CD14-positive monocyte (primary cell): Measurements from ENCODE around the gene TBC1D22A. TPM values are rescaled to one million over a fixed set of nuclear protein-coding genes. Genes with fewer than 3 reads are reported as not detected.
A peak's percentile ranks its signal among the peaks of the same experiment; 100 is the strongest.

Experiments used
- DNase-seq, 3 donors: peaks; one replicate each; pipeline ENCODE4 v3.0.0-alpha.2; 2011 to 2022
- H2AFZ ChIP-seq: 2 replicates; pipeline ENCODE4 v1.6.0; 2012; ENCODE audit warnings: mild to moderate bottlenecking, low read depth, low read length, inconsistent platforms; ENCODE audit not compliant: insufficient read depth, poor library complexity, severe bottlenecking
- H3K27ac ChIP-seq, 2 donors: 1 replicate in 1 of 2; 2 replicates in 1 of 2; pipeline ENCODE4 v1.5.1; 2012 to 2013; ENCODE audit warnings: low read length in 2 of 2, control low read depth in 1 of 2, inconsistent platforms in 1 of 2, low read depth in 1 of 2, mild to moderate bottlenecking in 1 of 2
- H3K27me3 ChIP-seq, 2 donors: one replicate each; pipeline versions ENCODE4 v1.6.0 to v1.6.1; 2011 to 2013; ENCODE audit warnings: low read length in 2 of 2; ENCODE audit not compliant: control insufficient read depth in 2 of 2, insufficient read depth in 2 of 2
- H3K36me3 ChIP-seq, 2 donors: replicated peaks in 1 of 2; 1 replicate in 1 of 2; 2 replicates in 1 of 2; pipeline versions ENCODE4 v1.5.1 to v1.6.1; 2012 to 2013; ENCODE audit warnings: low read length in 2 of 2, control low read depth in 1 of 2, inconsistent platforms in 1 of 2, mild to moderate bottlenecking in 1 of 2; ENCODE audit not compliant: insufficient read depth in 2 of 2, control insufficient read depth in 1 of 2
- H3K4me1 ChIP-seq, 2 donors: 1 replicate in 1 of 2; 2 replicates in 1 of 2; pipeline versions ENCODE4 v1.5.1 to v1.6.1; 2012 to 2013; ENCODE audit warnings: low read length in 2 of 2, control low read depth in 1 of 2, inconsistent platforms in 1 of 2, mild to moderate bottlenecking in 1 of 2, moderate library complexity in 1 of 2; ENCODE audit not compliant: insufficient read depth in 2 of 2, control insufficient read depth in 1 of 2
- H3K4me2 ChIP-seq: replicated peaks from 2 replicates; pipeline ENCODE3; 2012; ENCODE audit warnings: low read length, moderate library complexity, mild to moderate bottlenecking; ENCODE audit not compliant: poor library complexity, severe bottlenecking; ENCODE audit errors: extremely low read depth
- H3K4me3 ChIP-seq, 3 experiments: fragments of 200-600 bp in 1 of 3; sonication (generic) in 1 of 3; replicated peaks in 1 of 3; 1 replicate in 2 of 3; 2 replicates in 1 of 3; pipeline ENCODE4 v1.5.1; 2011 to 2013; ENCODE audit warnings: low read length in 3 of 3, mild to moderate bottlenecking in 3 of 3, control low read depth in 2 of 3, low read depth in 2 of 3, inconsistent platforms in 1 of 3, moderate library complexity in 1 of 3
- H3K79me2 ChIP-seq: 2 replicates; pipeline ENCODE4 v1.6.0; 2012; ENCODE audit warnings: mild to moderate bottlenecking, control low read depth, inconsistent platforms, low read length, moderate library complexity; ENCODE audit not compliant: insufficient read depth
- H3K9ac ChIP-seq: 2 replicates; pipeline ENCODE4 v1.6.0; 2017; ENCODE audit warnings: low read length, mild to moderate bottlenecking; ENCODE audit not compliant: insufficient read depth, poor library complexity, severe bottlenecking
- H3K9me3 ChIP-seq, 2 donors: replicated peaks in 1 of 2; 1 replicate in 1 of 2; 2 replicates in 1 of 2; pipeline versions ENCODE4 v1.5.1 to v1.6.1; 2012 to 2013; ENCODE audit warnings: low read length in 2 of 2, control low read depth in 1 of 2; ENCODE audit not compliant: control insufficient read depth in 1 of 2, insufficient read depth in 1 of 2
- H4K20me1 ChIP-seq: 2 replicates; pipeline ENCODE4 v1.6.0; 2012; ENCODE audit warnings: mild to moderate bottlenecking, low read length, control low read depth, moderate library complexity; ENCODE audit not compliant: insufficient read depth
- H3K27ac Mint-ChIP-seq, 7 donors: one replicate each; pipeline ENCODE4 v1.8.0; 2020; ENCODE audit warnings: mild to moderate bottlenecking in 7 of 7, mixed read lengths in 7 of 7, moderate library complexity in 6 of 7, inconsistent platforms in 2 of 7
- H3K27me3 Mint-ChIP-seq, 3 donors: one replicate each; pipeline ENCODE4 v1.8.0; 2021 to 2022; ENCODE audit warnings: low read depth in 3 of 3, mild to moderate bottlenecking in 3 of 3, mixed read lengths in 3 of 3, moderate library complexity in 3 of 3, inconsistent platforms in 1 of 3
- H3K36me3 Mint-ChIP-seq, 2 donors: one replicate each; pipeline ENCODE4 v1.8.0; 2020; ENCODE audit warnings: mixed read lengths in 2 of 2, inconsistent platforms in 1 of 2, mild to moderate bottlenecking in 1 of 2
- H3K4me1 Mint-ChIP-seq: one replicate; pipeline ENCODE4 v1.8.0; 2020; ENCODE audit warnings: mild to moderate bottlenecking, mixed read lengths
- H3K4me3 Mint-ChIP-seq, 2 donors: one replicate each; pipeline ENCODE4 v1.8.0; 2020; ENCODE audit warnings: mild to moderate bottlenecking in 2 of 2, mixed read lengths in 2 of 2, moderate library complexity in 1 of 2
- H3K9me3 Mint-ChIP-seq, 7 donors: one replicate each; pipeline ENCODE4 v1.8.0; 2020 to 2022; ENCODE audit warnings: mixed read lengths in 7 of 7, mild to moderate bottlenecking in 6 of 7, moderate library complexity in 6 of 7, inconsistent platforms in 2 of 7
- CTCF ChIP-seq: fragments of 200-600 bp; IDR thresholded peaks from one replicate; pipeline ENCODE4 v1.8.0; 2022; ENCODE audit warnings: antibody characterized with exemption, mild to moderate bottlenecking
- WGBS: methylation state at CpG from one replicate; pipeline ENCODE4 v1.1.5; 2013; ENCODE audit warnings: missing lambda C conversion rate; ENCODE audit not compliant: insufficient coverage; 5-methylcytosine and 5-hydroxymethylcytosine counted together
- intact Hi-C, 2 donors: fragments of 100-400 bp; cut with micrococcal nuclease; formaldehyde crosslinking; loops; one replicate each; pipeline versions ENCODE4 v1.15.0 to v1.15.1; 2023
- polyA plus RNA-seq, 3 donors: library from polyadenylated mRNA; depleted of rRNA in 1 of 3; unstranded in 2 of 3; stranded (reverse) in 1 of 3; fragments of 300-500 nt in 2 of 3; fragments of >200 nt in 1 of 3; fragmentation: Illumina TruSeq in 2 of 3; gene quantifications; 1 replicate in 2 of 3; 2 replicates in 1 of 3; pipeline ENCODE4 v1.2.3, GENCODE V29; 2012 to 2021

Gene TBC1D22A
- polyA plus RNA-seq, 3 donors = 25.9 to 36.2 (median 29.5) TPM

DNA sequence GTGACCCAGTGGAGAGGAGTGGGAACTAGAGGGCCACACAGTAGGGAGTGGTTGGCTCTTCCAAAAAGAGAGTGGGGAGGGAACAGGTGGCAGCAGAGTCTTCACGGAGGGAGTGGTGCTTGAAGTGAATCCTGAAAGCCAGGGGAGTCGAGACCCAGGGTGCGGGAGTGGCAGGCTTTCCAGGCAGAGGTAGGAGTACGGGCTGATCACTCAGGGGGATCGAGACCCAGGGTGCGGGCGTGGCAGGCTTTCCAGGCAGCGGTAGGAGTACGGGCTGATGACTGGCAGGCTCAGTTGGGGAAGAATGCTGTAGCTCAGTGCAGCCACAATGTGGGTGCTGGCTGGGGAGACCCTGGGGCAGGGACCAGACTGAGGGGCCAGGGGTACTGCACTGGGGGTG, 148.2 kb downstream of the TBC1D22A start:
- H3K4me3 Mint-ChIP-seq = no peak overlapping the region
- peaks cover 50 to 83% of the 10 kb centered on the region in 2 donors for H3K36me3 ChIP-seq
- no peaks in the 10 kb centered on the region for H3K27me3 ChIP-seq
- 98% methylated on average over 9 of the region's 9 CpGs for WGBS
- H3K4me1 Mint-ChIP-seq = no peaks in the 10 kb centered on the region
- H3K36me3 Mint-ChIP-seq = peaks cover 55 to 71% of the 10 kb centered on the region in 2 donors
- no peak overlapping the region for H3K4me2 ChIP-seq
- no peak overlapping the region for H3K9ac ChIP-seq
- intact Hi-C loops = no loop called here
- no peak for TF ChIP-seq CTCF
- H4K20me1 ChIP-seq = peaks cover 73% of the 10 kb centered on the region
- no peak for DNase-seq
- no peaks in the 10 kb centered on the region for H3K4me1 ChIP-seq
- H3K79me2 ChIP-seq = no peaks in the 10 kb centered on the region
- H3K4me3 ChIP-seq = no peak overlapping the region
- no peak overlapping the region for H3K27ac ChIP-seq
- H3K27ac Mint-ChIP-seq = peak overlapping the region in 5 of 7 donors; percentile 1 to 80 (median 26)
- H2AFZ ChIP-seq = no peak overlapping the region
- H3K9me3 ChIP-seq = no peaks in the 10 kb centered on the region
- no peaks in the 10 kb centered on the region for H3K9me3 Mint-ChIP-seq
- H3K27me3 Mint-ChIP-seq = peaks cover 0 to 2% (median 0%) of the 10 kb centered on the region in 3 donors

DNA sequence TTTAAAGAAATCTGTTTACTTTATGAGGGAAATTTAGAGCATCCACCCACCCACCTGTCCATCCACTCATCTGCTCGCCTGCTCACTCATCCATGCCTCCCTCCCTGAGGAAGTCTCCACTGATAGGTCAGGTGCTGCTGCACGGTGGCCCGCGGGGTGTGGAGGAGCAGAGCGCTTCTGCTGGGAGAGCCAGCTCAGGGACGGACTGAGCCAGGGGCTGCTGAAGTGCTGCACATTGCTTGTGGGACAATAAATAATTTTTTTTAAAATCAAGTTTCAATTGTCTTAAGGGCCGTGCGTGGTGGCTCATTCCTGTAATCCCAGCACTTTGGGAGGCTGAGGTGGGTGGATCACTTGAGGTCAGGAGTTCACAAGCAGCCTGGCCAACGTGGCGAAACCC, 148.9 kb downstream of the TBC1D22A start:
- peaks cover 59 to 78% of the 10 kb centered on the region in 2 donors for H3K36me3 Mint-ChIP-seq
- Histone ChIP-seq H3K4me1 (no peaks in the 10 kb centered on the region), H3K27me3 (no peaks in the 10 kb centered on the region), H3K9me3 (no peaks in the 10 kb centered on the region), H3K79me2 (no peaks in the 10 kb centered on the region), H4K20me1 (peaks cover 73% of the 10 kb centered on the region), H2AFZ (no peak overlapping the region), H3K4me3 (no peak overlapping the region), H3K27ac (no peak overlapping the region), H3K9ac (no peak overlapping the region), H3K4me2 (no peak overlapping the region), H3K36me3 (peaks cover 51 to 84% of the 10 kb centered on the region in 2 donors)
- no peaks in the 10 kb centered on the region for H3K9me3 Mint-ChIP-seq
- no peaks in the 10 kb centered on the region for H3K4me1 Mint-ChIP-seq
- TF ChIP-seq CTCF = no peak
- H3K27me3 Mint-ChIP-seq = peaks cover 0 to 2% (median 0%) of the 10 kb centered on the region in 3 donors
- H3K4me3 Mint-ChIP-seq = no peak overlapping the region
- 94% methylated on average over 4 of the region's 10 CpGs for WGBS
- H3K27ac Mint-ChIP-seq = peak overlapping the region in 2 of 7 donors; percentile 37 to 42
- DNase-seq = no peak
- intact Hi-C loops = no loop called here
